ENCODE data around the gene EMC9.
"Not testable (repeated sequence)": the region's sequence is repeated elsewhere in the genome, so short reads cannot be mapped to it uniquely, and the experiment has no call there.

Gene EMC9

GRCh38 chr14:24105609-24106239 lies 35.7 kb downstream of the EMC9 start:
- H3K4me1 ChIP-seq (ENCODE audit: control insufficient read depth, insufficient read depth, low read length); H3K27me3 ChIP-seq (ENCODE audit: control insufficient read depth, insufficient read depth, low read length); H3K9ac ChIP-seq (ENCODE audit: low read length); H3K9me3 ChIP-seq (ENCODE audit: control insufficient read depth, low read length); H3K36me3 ChIP-seq (ENCODE audit: control insufficient read depth, insufficient read depth, low read length); H3K4me3 ChIP-seq (ENCODE audit: low read length): not testable (repeated sequence)

DNA sequence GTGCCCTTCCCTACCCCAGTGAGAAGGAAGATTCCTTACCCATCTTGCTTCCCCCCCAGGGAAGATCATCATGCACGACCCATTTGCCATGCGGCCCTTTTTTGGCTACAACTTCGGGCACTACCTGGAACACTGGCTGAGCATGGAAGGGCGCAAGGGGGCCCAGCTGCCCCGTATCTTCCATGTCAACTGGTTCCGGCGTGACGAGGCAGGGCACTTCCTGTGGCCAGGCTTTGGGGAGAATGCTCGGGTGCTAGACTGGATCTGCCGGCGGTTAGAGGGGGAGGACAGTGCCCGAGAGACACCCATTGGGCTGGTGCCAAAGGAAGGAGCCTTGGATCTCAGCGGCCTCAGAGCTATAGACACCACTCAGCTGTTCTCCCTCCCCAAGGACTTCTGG lies 37.9 kb downstream of the EMC9 start:
- Histone ChIP-seq H3K9ac (ENCODE audit: low read length) (no peak overlapping the region), H3K4me3 (ENCODE audit: low read length) (no peak overlapping the region), H3K27me3 (ENCODE audit: control insufficient read depth, insufficient read depth, low read length) (no peaks in the 10 kb centered on the region), H3K4me1 (ENCODE audit: control insufficient read depth, insufficient read depth, low read length) (peaks cover 6% of the 10 kb centered on the region), H3K9me3 (ENCODE audit: control insufficient read depth, low read length) (no peaks in the 10 kb centered on the region), H3K36me3 (ENCODE audit: control insufficient read depth, insufficient read depth, low read length) (peaks cover 4% of the 10 kb centered on the region)

DNA sequence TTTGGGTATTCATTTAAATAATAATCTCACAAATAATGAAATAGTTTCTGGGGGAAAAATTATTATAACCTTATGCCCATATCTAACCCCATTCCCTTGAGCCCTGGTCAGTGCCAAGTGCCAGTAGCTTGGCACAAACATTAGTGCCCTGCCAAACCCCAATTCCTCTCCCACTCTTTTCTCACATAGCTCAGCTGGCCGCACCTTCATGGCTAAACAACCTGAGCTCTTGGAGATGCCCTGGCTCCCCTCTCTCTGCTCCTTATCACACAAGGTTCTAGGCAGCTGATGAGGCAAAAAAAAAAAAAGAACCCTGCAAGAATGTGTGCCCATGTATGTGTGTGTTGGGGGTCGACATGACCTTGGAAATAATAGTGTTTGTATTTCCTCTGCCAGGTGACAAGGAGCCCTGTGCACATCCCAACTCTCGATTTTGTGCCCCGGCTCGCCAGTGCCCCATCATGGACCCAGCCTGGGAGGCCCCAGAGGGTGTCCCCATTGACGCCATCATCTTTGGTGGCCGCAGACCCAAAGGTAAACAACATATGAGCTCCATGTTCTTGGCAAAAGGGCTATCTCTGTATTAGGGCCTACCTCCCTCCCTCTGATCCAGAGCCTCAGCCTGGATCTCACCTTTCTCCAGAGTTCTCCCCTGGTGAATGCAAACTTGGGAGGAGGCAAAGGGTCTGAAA lies 38.9 kb downstream of the EMC9 start:
- H3K36me3 ChIP-seq (ENCODE audit: control insufficient read depth, insufficient read depth, low read length) = peaks cover 9% of the 10 kb centered on the region
- no peaks in the 10 kb centered on the region for H3K9me3 ChIP-seq (ENCODE audit: control insufficient read depth, low read length)

DNA sequence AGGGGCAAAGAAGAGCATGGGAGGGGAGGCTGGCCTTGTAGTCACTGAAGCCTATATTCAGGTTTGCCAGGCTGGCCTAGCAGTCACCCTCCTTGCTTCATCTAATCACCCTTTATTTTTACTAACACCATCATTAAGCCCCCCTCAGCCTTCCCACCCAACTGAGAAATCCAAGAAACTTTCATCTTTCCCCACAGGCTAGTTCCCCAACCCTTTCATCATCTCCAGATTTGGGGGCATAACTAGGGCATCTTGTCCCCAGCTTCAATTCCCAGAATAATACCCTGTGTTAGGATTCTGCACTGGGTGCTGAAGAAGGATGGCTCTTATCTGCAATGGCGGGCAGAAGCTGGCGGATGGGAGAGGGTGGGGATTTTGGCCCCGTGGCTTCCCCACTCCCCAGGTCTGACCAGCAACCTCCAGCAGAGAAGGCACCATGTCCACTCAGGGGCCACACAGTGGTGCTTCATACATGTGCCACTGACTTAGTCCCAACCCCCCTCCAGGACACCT lies 40.4 kb downstream of the EMC9 start:
- Histone ChIP-seq H3K27me3 (ENCODE audit: control insufficient read depth, insufficient read depth, low read length) (no peaks in the 10 kb centered on the region), H3K4me3 (ENCODE audit: low read length) (no peak overlapping the region), H3K9me3 (ENCODE audit: control insufficient read depth, low read length) (no peaks in the 10 kb centered on the region), H3K36me3 (ENCODE audit: control insufficient read depth, insufficient read depth, low read length) (peaks cover 9% of the 10 kb centered on the region), H3K9ac (ENCODE audit: low read length) (no peak overlapping the region), H3K4me1 (ENCODE audit: control insufficient read depth, insufficient read depth, low read length) (peaks cover 6% of the 10 kb centered on the region)

More for the DNA sequence above, 38.9 kb downstream of the EMC9 start:
- no peak overlapping the region for H3K9ac ChIP-seq (ENCODE audit: low read length)
- no peak overlapping the region for H3K4me3 ChIP-seq (ENCODE audit: low read length)
- peaks cover 6% of the 10 kb centered on the region for H3K4me1 ChIP-seq (ENCODE audit: control insufficient read depth, insufficient read depth, low read length)
- H3K27me3 ChIP-seq (ENCODE audit: control insufficient read depth, insufficient read depth, low read length) = no peaks in the 10 kb centered on the region

- Histone ChIP-seq H3K9me3 (ENCODE audit: control insufficient read depth, low read length) (no peaks in the 10 kb centered on the region), H3K4me3 (ENCODE audit: low read length) (no peak overlapping the region), H3K27me3 (ENCODE audit: control insufficient read depth, insufficient read depth, low read length) (no peaks in the 10 kb centered on the region), H3K4me1 (ENCODE audit: control insufficient read depth, insufficient read depth, low read length) (peaks cover 10% of the 10 kb centered on the region), H3K9ac (ENCODE audit: low read length) (no peak overlapping the region), H3K36me3 (ENCODE audit: control insufficient read depth, insufficient read depth, low read length) (peaks cover 9% of the 10 kb centered on the region)
These were observed 41.0 kb downstream of the EMC9 start for GRCh38 chr14:24100197-24100981.

- H3K4me3 ChIP-seq (ENCODE audit: low read length) = no peak overlapping the region
- H3K36me3 ChIP-seq (ENCODE audit: control insufficient read depth, insufficient read depth, low read length) = peaks cover 9% of the 10 kb centered on the region
- no peak overlapping the region for H3K9ac ChIP-seq (ENCODE audit: low read length)
- peaks cover 15% of the 10 kb centered on the region for H3K4me1 ChIP-seq (ENCODE audit: control insufficient read depth, insufficient read depth, low read length)
- no peaks in the 10 kb centered on the region for H3K27me3 ChIP-seq (ENCODE audit: control insufficient read depth, insufficient read depth, low read length)
- H3K9me3 ChIP-seq (ENCODE audit: control insufficient read depth, low read length) = no peaks in the 10 kb centered on the region
These were observed 42.2 kb downstream of the EMC9 start for GRCh38 chr14:24098927-24099813.

DNA sequence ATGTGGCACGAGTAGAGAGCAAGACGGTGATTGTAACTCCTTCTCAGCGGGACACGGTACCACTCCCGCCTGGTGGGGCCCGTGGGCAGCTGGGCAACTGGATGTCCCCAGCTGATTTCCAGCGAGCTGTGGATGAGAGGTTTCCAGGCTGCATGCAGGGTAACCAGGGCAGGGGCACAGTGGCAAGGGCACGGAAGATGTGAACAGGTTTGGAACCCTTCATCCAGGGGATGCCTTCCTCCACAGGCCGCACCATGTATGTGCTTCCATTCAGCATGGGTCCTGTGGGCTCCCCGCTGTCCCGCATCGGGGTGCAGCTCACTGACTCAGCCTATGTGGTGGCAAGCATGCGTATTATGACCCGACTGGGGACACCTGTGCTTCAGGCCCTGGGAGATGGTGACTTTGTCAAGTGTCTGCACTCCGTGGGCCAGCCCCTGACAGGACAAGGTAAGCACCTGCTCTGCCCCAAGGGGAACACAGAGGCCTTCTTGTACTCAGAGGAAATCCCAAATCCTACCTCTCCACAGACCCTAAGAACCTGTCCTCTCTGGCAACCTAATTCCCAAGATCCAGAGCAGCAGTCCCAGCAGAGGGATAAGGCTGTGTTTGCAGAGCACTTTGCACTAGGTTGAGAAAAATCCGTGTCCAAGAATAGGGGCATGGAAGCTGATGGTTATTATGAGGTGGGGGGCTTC lies 43.0 kb downstream of the EMC9 start:
- Histone ChIP-seq H3K4me1 (ENCODE audit: control insufficient read depth, insufficient read depth, low read length) (peaks cover 20% of the 10 kb centered on the region), H3K27me3 (ENCODE audit: control insufficient read depth, insufficient read depth, low read length) (no peaks in the 10 kb centered on the region), H3K36me3 (ENCODE audit: control insufficient read depth, insufficient read depth, low read length) (peaks cover 9% of the 10 kb centered on the region), H3K9me3 (ENCODE audit: control insufficient read depth, low read length) (no peaks in the 10 kb centered on the region), H3K4me3 (ENCODE audit: low read length) (no peak overlapping the region), H3K9ac (ENCODE audit: low read length) (no peak overlapping the region)

DNA sequence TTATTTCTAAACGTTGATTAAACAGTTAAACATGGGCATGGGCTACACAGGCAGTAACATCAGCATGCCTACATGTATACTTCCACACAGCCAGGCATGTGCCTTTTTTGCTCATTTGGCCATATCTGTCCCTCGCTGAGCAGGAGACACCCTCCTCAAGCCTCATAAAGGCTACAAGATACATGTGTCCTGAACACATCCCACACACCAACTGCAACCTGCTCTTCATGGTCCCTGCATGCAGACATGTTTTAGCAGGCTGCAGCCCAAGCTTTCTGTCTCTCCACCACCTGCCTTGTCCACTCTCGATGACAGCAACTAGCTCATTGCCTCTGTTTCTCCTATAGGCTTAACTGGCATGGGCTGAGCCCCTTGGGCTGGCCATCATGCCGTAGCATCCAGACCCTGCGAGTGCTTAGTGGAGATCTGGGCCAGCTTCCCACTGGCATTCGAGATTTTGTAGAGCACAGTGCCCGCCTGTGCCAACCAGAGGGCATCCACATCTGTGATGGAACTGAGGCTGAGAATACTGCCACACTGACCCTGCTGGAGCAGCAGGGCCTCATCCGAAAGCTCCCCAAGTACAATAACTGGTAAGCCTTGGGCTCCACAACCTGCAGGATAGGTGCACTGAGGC lies 44.7 kb downstream of the EMC9 start:
- Histone ChIP-seq H3K4me3 (ENCODE audit: low read length) (no peak overlapping the region), H3K36me3 (ENCODE audit: control insufficient read depth, insufficient read depth, low read length) (peaks cover 9% of the 10 kb centered on the region), H3K27me3 (ENCODE audit: control insufficient read depth, insufficient read depth, low read length) (no peaks in the 10 kb centered on the region), H3K9me3 (ENCODE audit: control insufficient read depth, low read length) (no peaks in the 10 kb centered on the region), H3K9ac (ENCODE audit: low read length) (no peak overlapping the region), H3K4me1 (ENCODE audit: control insufficient read depth, insufficient read depth, low read length) (peaks cover 31% of the 10 kb centered on the region)

DNA sequence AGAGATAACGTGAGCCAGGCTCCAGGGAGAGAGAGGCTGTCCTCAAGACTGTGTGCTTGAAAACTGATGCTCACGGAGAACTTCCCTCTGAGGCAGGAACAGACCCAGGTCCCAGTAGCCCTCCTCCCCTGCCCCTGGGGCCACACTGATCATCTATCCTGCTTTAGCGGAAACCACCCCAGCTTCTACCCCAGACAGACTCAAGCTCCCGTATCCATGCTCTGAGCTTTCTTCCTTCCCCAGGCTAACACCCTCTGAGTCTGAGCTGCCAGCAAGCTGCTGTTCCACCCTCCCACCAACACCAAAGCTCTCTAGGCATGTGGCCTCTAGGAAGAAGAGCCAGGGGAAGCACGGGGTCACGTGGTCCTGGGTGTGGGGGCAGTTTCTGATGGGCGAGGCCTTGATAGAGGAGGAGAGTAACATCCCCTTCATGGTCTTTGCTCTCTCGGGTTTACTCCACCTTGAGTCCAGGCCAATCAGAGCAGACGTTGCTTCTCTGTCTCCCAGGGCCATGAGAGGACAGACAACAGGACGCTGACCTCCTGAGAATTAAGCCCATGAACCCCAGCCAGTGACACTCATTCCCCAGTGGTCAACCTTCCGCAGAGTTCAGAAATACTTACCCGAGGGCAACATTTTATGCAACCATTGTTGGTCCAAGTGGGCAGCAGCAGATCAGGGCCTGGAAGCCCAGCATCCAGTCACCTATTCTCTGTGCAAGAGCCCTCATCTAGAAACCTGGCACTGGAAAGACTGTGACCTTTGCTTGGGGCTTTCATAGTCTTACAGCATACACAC lies 45.9 kb downstream of the EMC9 start:
- H3K4me3 ChIP-seq (ENCODE audit: low read length) = peak overlapping the region; percentile 51
- peaks cover 33% of the 10 kb centered on the region for H3K4me1 ChIP-seq (ENCODE audit: control insufficient read depth, insufficient read depth, low read length)
- H3K36me3 ChIP-seq (ENCODE audit: control insufficient read depth, insufficient read depth, low read length) = peaks cover 9% of the 10 kb centered on the region
- H3K27me3 ChIP-seq (ENCODE audit: control insufficient read depth, insufficient read depth, low read length) = no peaks in the 10 kb centered on the region
- H3K9ac ChIP-seq (ENCODE audit: low read length) = peak overlapping the region; percentile 92
- no peaks in the 10 kb centered on the region for H3K9me3 ChIP-seq (ENCODE audit: control insufficient read depth, low read length)

DNA sequence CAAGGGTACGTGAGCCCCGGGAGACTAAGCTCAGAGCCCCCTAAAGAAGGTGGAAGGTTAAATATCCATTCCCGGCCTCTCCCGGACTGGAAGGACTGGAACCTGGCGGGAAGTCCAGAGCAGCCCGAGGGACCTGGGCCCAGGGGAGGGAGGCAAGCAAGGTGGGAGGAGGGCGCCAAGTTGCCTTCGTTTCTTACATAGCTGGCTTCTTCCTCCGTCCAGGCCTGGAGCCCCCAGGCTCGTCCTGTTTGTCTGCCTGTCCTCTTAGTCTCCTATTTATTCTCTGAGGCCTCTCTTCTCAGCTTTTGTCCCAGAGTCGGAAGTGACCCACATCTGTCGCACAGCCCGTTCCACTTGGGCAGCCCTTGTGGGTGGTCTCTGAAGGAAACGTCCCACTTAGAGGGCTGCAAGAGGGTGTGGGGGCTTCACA lies 46.5 kb downstream of the EMC9 start:
- Histone ChIP-seq H3K36me3 (ENCODE audit: control insufficient read depth, insufficient read depth, low read length) (peaks cover 9% of the 10 kb centered on the region), H3K4me1 (ENCODE audit: control insufficient read depth, insufficient read depth, low read length) (peaks cover 33% of the 10 kb centered on the region), H3K9me3 (ENCODE audit: control insufficient read depth, low read length) (no peaks in the 10 kb centered on the region), H3K27me3 (ENCODE audit: control insufficient read depth, insufficient read depth, low read length) (no peaks in the 10 kb centered on the region), H3K4me3 (ENCODE audit: low read length) (peak overlapping the region; percentile 51), H3K9ac (ENCODE audit: low read length) (peak overlapping the region; percentile 92)

Data from mucosa of stomach (tissue), 1 donor.